ENCODE results near the gene ASB13.
A peak's percentile ranks its signal among the peaks of the same experiment; 100 is the strongest.

The ASB13 gene

DNA sequence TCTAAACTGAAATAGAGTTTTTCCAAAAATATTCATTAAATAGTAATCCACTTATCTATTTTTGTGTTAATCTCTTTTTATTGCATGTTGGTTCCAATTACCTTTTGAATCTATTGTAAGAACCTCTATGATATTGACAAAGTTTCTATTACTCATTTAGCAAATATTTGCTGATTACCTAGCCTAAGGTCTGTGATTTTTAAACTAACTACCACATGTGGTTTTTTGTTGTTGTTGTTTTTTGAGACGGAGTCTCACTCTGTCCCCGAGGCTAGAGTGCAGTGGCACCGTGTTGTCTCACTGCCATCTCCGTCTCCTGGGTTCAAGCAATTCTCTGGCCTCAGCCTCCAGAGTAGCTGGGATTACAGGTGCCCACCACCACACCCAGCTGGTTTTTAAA, 2.0 kb upstream of the ASB13 start:
- Histone ChIP-seq H3K9me3 (ENCODE audit: control insufficient read depth, insufficient read depth, low read depth, low read length) (no peaks in the 10 kb centered on the region), H3K36me3 (ENCODE audit: control insufficient read depth in 2 of 2, insufficient read depth in 1 of 2, low read length in 2 of 2) (no peaks in the 10 kb centered on the region), H3K27ac (ENCODE audit: extremely low read depth, low read depth, low read length) (no peak overlapping the region), H3K4me3 (ENCODE audit: low read depth, low read length) (no peak overlapping the region), H3K4me1 (ENCODE audit: control insufficient read depth, insufficient read depth, low read length) (peaks cover 13% of the 10 kb centered on the region)
- ChIA-PET POLR2A (no interaction called here), CTCF (no interaction called here)
- TF ChIP-seq ZNF132 (tag by site-specific recombination; IDR thresholded peaks at IDR 0.05; ENCODE audit: borderline replicate concordance) (no peak), GLI2 (tag by site-specific recombination; IDR thresholded peaks at IDR 0.05; ENCODE audit: borderline replicate concordance, low read depth) (no peak), ZNF354C (tag by site-specific recombination; IDR thresholded peaks at IDR 0.05; ENCODE audit: borderline replicate concordance, low read depth) (no peak), ZNF664 (tag by site-specific recombination; IDR thresholded peaks at IDR 0.05) (no peak), ZNF302 (tag by site-specific recombination; IDR thresholded peaks at IDR 0.05; ENCODE audit: low read depth) (no peak), ZNF544 (tag by site-specific recombination; IDR thresholded peaks at IDR 0.05) (no peak), ZNF133 (tag by site-specific recombination; IDR thresholded peaks at IDR 0.05) (no peak), ZNF23 (tag by site-specific recombination; IDR thresholded peaks at IDR 0.05; ENCODE audit: borderline replicate concordance) (no peak), ZNF843 (tag by site-specific recombination; IDR thresholded peaks at IDR 0.05) (no peak), ZBTB21 (tag by site-specific recombination; IDR thresholded peaks at IDR 0.05) (no peak)
- TF ChIP-seq, protein P1, sequence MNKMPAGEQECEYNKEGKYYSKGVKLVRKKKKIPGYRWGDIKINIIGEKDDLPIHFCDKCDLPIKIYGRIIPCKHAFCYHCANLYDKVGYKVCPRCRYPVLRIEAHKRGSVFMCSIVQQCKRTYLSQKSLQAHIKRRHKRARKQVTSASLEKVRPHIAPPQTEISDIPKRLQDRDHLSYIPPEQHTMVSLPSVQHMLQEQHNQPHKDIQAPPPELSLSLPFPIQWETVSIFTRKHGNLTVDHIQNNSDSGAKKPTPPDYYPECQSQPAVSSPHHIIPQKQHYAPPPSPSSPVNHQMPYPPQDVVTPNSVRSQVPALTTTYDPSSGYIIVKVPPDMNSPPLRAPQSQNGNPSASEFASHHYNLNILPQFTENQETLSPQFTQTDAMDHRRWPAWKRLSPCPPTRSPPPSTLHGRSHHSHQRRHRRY (tag by site-specific recombination; IDR thresholded peaks at IDR 0.05) = no peak
- TF ChIP-seq, protein P2, sequence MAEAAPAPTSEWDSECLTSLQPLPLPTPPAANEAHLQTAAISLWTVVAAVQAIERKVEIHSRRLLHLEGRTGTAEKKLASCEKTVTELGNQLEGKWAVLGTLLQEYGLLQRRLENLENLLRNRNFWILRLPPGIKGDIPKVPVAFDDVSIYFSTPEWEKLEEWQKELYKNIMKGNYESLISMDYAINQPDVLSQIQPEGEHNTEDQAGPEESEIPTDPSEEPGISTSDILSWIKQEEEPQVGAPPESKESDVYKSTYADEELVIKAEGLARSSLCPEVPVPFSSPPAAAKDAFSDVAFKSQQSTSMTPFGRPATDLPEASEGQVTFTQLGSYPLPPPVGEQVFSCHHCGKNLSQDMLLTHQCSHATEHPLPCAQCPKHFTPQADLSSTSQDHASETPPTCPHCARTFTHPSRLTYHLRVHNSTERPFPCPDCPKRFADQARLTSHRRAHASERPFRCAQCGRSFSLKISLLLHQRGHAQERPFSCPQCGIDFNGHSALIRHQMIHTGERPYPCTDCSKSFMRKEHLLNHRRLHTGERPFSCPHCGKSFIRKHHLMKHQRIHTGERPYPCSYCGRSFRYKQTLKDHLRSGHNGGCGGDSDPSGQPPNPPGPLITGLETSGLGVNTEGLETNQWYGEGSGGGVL (tag by site-specific recombination; IDR thresholded peaks at IDR 0.05) = no peak

DNA sequence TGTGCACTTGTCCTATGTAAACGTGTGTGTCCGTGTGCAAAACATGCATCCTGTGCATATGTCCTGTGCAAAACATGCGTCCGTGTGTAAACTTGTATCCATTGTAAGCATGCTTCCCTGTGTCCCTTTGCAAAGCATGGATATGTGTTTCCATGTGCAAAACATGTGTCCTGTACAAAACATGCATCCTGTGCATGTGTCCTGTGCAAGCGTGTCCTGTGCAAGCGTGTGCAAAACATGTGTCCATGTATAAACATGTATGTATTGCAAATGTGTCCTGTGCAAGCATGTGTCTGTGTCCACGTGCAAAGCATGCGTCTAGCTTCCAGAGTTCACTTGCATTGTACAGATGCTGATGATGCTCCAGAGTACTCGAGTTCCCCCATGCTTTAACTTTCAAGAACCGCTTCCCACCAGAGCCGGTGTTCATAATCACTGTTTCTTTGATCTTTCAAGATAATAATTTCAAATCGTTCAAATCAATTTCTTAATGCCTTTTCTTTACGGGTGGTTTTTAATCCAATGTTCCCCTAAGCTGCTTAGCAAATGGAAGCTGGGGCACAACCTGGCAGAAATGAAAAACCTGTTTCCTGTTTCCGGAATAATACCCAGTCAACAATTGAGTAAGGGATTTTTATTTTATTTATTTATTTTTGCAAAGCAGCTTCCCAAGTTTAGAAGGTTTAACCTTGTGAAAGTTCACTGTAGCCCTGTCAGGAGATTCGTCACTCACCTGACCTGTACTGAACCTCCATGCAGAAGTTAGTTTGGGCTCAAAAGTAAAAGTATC, 641 bp upstream of the ASB13 start:
- ChIA-PET POLR2A (no interaction called here), CTCF (interaction anchor here (0.5 kb wide), 1 partner anchor 37 kb away, joined by 4 read pairs; no protein-coding TSS in a partner anchor)
- Histone ChIP-seq H3K4me1 (ENCODE audit: control insufficient read depth, insufficient read depth, low read length) (peaks cover 22% of the 10 kb centered on the region), H3K9me3 (ENCODE audit: control insufficient read depth, insufficient read depth, low read depth, low read length) (no peaks in the 10 kb centered on the region), H3K4me3 (ENCODE audit: low read depth, low read length) (peak overlapping the region; percentile 78), H3K36me3 (ENCODE audit: control insufficient read depth in 2 of 2, insufficient read depth in 1 of 2, low read length in 2 of 2) (no peaks in the 10 kb centered on the region), H3K27ac (ENCODE audit: extremely low read depth, low read depth, low read length) (no peak overlapping the region; the same call in 1 of the 2 replicates)
- TF ChIP-seq HOXC10 (CRISPR knock-in tag; IDR thresholded peaks at IDR 0.05) (0 out of 2 replicates have a peak, but pooled peaks have one; percentile 30), ZIC2 (tag by site-specific recombination; IDR thresholded peaks at IDR 0.05) (no peak), ZXDB (tag by site-specific recombination; IDR thresholded peaks at IDR 0.05) (peak; percentile 25; the same call in 1 of the 2 replicates), KLF16 (tag by site-specific recombination; IDR thresholded peaks at IDR 0.05) (no peak), ZNF121 (tag by site-specific recombination; IDR thresholded peaks at IDR 0.05) (peak; percentile 99; the same call in 1 of the 2 replicates), TRIM28 (IDR thresholded peaks at IDR 0.05; ENCODE audit: borderline replicate concordance, low read length) (0 out of 2 replicates have a peak, but pooled peaks have one; percentile 8), ZNF2 (tag by site-specific recombination; IDR thresholded peaks at IDR 0.05) (peak; percentile 67; the same call in 1 of the 2 replicates), SP7 (tag by site-specific recombination; IDR thresholded peaks at IDR 0.05) (peak; percentile 22; the same call in 1 of the 2 replicates), ZNF501 (tag by site-specific recombination; IDR thresholded peaks at IDR 0.05) (peak; percentile 70), GLIS1 (tag by site-specific recombination; IDR thresholded peaks at IDR 0.05) (0 out of 2 replicates have a peak, but pooled peaks have one; percentile 5)
- TF ChIP-seq, protein P3, sequence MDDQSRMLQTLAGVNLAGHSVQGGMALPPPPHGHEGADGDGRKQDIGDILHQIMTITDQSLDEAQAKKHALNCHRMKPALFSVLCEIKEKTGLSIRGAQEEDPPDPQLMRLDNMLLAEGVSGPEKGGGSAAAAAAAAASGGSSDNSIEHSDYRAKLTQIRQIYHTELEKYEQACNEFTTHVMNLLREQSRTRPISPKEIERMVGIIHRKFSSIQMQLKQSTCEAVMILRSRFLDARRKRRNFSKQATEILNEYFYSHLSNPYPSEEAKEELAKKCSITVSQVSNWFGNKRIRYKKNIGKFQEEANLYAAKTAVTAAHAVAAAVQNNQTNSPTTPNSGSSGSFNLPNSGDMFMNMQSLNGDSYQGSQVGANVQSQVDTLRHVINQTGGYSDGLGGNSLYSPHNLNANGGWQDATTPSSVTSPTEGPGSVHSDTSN (CRISPR knock-in tag; IDR thresholded peaks at IDR 0.05) = 0 out of 2 replicates have a peak, but pooled peaks have one; percentile 4
- TF ChIP-seq, protein P4, sequence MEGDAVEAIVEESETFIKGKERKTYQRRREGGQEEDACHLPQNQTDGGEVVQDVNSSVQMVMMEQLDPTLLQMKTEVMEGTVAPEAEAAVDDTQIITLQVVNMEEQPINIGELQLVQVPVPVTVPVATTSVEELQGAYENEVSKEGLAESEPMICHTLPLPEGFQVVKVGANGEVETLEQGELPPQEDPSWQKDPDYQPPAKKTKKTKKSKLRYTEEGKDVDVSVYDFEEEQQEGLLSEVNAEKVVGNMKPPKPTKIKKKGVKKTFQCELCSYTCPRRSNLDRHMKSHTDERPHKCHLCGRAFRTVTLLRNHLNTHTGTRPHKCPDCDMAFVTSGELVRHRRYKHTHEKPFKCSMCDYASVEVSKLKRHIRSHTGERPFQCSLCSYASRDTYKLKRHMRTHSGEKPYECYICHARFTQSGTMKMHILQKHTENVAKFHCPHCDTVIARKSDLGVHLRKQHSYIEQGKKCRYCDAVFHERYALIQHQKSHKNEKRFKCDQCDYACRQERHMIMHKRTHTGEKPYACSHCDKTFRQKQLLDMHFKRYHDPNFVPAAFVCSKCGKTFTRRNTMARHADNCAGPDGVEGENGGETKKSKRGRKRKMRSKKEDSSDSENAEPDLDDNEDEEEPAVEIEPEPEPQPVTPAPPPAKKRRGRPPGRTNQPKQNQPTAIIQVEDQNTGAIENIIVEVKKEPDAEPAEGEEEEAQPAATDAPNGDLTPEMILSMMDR (tag by site-specific recombination; IDR thresholded peaks at IDR 0.05) = peak; percentile 14
- TF ChIP-seq, protein P5, sequence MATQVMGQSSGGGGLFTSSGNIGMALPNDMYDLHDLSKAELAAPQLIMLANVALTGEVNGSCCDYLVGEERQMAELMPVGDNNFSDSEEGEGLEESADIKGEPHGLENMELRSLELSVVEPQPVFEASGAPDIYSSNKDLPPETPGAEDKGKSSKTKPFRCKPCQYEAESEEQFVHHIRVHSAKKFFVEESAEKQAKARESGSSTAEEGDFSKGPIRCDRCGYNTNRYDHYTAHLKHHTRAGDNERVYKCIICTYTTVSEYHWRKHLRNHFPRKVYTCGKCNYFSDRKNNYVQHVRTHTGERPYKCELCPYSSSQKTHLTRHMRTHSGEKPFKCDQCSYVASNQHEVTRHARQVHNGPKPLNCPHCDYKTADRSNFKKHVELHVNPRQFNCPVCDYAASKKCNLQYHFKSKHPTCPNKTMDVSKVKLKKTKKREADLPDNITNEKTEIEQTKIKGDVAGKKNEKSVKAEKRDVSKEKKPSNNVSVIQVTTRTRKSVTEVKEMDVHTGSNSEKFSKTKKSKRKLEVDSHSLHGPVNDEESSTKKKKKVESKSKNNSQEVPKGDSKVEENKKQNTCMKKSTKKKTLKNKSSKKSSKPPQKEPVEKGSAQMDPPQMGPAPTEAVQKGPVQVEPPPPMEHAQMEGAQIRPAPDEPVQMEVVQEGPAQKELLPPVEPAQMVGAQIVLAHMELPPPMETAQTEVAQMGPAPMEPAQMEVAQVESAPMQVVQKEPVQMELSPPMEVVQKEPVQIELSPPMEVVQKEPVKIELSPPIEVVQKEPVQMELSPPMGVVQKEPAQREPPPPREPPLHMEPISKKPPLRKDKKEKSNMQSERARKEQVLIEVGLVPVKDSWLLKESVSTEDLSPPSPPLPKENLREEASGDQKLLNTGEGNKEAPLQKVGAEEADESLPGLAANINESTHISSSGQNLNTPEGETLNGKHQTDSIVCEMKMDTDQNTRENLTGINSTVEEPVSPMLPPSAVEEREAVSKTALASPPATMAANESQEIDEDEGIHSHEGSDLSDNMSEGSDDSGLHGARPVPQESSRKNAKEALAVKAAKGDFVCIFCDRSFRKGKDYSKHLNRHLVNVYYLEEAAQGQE (tag by site-specific recombination; IDR thresholded peaks at IDR 0.05) = 0 out of 2 replicates have a peak, but pooled peaks have one; percentile 18

Measured in HEK293 (cell line).